ENCODE data around the gene TBC1D5.

Gene TBC1D5

GRCh38 chr3:17156864-17157263 lies 585.6 kb downstream of the TBC1D5 start:
- no peak for DNase-seq

GRCh38 chr3:17155951-17156350 lies 586.5 kb downstream of the TBC1D5 start:
- no peak for DNase-seq

GRCh38 chr3:17154941-17155340 lies 587.5 kb downstream of the TBC1D5 start:
- DNase-seq, result no peak

- DNase-seq, result no peak
Measured at GRCh38 chr3:17154221-17154620, 588.2 kb downstream of the TBC1D5 start.

- DNase-seq, result no peak
Measured at GRCh38 chr3:17153209-17153608, 589.2 kb downstream of the TBC1D5 start.

- DNase-seq, result peak; percentile 10
Measured at GRCh38 chr3:17151598-17152373, 590.6 kb downstream of the TBC1D5 start.

- DNase-seq, result no peak
Measured at GRCh38 chr3:17149076-17149475, 593.4 kb downstream of the TBC1D5 start.

GRCh38 chr3:17144665-17144993 lies 597.8 kb downstream of the TBC1D5 start:
- DNase-seq, result no peak

- no peak for DNase-seq
Measured at GRCh38 chr3:17143893-17144664, 598.4 kb downstream of the TBC1D5 start.

- DNase-seq, result no peak
Measured at GRCh38 chr3:17142516-17142915, 599.9 kb downstream of the TBC1D5 start.

GRCh38 chr3:17141699-17142098 lies 600.7 kb downstream of the TBC1D5 start:
- DNase-seq, result no peak

GRCh38 chr3:17140670-17141505 lies 601.5 kb downstream of the TBC1D5 start:
- no peak for DNase-seq

GRCh38 chr3:17138246-17139039 lies 604.0 kb downstream of the TBC1D5 start:
- DNase-seq, result no peak

- DNase-seq, result no peak
Measured at GRCh38 chr3:17137321-17137826, 605.1 kb downstream of the TBC1D5 start.

GRCh38 chr3:17136136-17136721 lies 606.2 kb downstream of the TBC1D5 start:
- no peak for DNase-seq

GRCh38 chr3:17135696-17136095 lies 606.7 kb downstream of the TBC1D5 start:
- no peak for DNase-seq

- DNase-seq, result no peak
Measured at GRCh38 chr3:17133632-17134545, 608.5 kb downstream of the TBC1D5 start.

GRCh38 chr3:17132286-17133115 lies 609.9 kb downstream of the TBC1D5 start:
- no peak for DNase-seq

GRCh38 chr3:17130956-17131355 lies 611.5 kb downstream of the TBC1D5 start:
- no peak for DNase-seq

- no peak for DNase-seq
Measured at GRCh38 chr3:17129556-17129955, 612.9 kb downstream of the TBC1D5 start.

Data from fibroblast of skin of back (primary cell).